Hepatocyte (in vitro differentiated cells): ENCODE results near the gene SLC39A8.

Source experiments
- EZH2 ChIP-seq: fragments of 200-600 bp; sonication (generic); IDR thresholded peaks from 2 replicates; pipeline ENCODE4 v1.6.1; 2016; ENCODE audit warnings: antibody characterized with exemption, mild to moderate bottlenecking, borderline replicate concordance
- TF ChIP-seq, protein P1 (sequence below): fragments of 200-600 bp; sonication (generic); IDR thresholded peaks from 2 replicates; pipeline ENCODE4 v1.5.1; 2016; ENCODE audit warnings: antibody characterized with exemption, mild to moderate bottlenecking; ENCODE audit not compliant: poor library complexity

DNA sequence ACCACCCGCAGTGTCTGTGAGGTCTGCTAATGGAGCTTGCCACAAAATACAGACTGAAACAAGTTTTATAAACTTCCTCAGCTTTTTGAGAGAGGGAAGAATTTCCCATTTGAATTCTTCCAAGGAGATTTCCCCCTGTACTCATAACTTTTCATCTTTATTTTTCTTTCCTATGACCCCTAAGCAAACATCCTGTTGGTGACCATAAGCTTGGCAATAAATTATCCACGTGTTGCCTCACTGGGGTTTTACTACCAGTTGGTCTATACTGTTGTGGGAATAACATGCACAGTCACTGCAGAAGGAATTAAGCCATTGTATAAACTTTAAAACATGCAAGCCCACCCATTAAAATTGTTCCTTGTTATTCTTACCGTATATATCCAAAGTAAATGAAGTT lies 86.2 kb downstream of the SLC39A8 start:
- TF ChIP-seq, protein P1, sequence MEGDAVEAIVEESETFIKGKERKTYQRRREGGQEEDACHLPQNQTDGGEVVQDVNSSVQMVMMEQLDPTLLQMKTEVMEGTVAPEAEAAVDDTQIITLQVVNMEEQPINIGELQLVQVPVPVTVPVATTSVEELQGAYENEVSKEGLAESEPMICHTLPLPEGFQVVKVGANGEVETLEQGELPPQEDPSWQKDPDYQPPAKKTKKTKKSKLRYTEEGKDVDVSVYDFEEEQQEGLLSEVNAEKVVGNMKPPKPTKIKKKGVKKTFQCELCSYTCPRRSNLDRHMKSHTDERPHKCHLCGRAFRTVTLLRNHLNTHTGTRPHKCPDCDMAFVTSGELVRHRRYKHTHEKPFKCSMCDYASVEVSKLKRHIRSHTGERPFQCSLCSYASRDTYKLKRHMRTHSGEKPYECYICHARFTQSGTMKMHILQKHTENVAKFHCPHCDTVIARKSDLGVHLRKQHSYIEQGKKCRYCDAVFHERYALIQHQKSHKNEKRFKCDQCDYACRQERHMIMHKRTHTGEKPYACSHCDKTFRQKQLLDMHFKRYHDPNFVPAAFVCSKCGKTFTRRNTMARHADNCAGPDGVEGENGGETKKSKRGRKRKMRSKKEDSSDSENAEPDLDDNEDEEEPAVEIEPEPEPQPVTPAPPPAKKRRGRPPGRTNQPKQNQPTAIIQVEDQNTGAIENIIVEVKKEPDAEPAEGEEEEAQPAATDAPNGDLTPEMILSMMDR: no peak
- no peak for TF ChIP-seq EZH2
